HG03108 (cell line): ENCODE results near the gene DCC.

Source experiments
- ATAC-seq: cut with Tn5 transposase; IDR thresholded peaks from one replicate; pipeline ENCODE4 v1.9.1; 2021; ENCODE audit warnings: moderate library complexity; ENCODE audit not compliant: unreplicated experiment

DCC gene

DNA sequence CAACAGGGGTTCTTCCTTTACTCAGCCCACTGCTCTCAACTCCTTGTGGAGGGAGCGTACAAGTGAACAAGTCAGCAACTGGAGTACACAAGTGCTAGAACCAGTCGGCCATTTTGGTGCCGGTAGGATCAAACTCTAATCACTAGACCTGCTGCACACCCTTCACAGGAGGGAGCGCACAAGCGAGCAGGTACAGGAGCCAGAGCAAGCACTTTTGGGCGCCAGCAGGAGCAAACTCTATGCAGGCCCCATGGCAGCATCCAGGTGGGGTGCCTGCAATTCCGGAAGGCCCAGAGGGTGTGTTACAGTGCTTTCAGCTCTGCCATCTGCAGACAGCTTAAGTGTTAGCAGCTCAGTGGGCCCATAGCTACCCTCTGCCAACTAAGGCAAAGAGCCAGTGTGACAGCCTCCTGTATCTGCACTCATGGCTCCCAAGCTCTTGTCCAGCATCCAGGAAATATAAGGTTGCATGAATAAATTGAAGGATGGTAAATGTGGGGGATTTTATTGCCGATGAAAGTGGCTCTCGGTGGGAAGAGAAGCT, 426.1 kb downstream of the DCC start:
- ATAC-seq: no peak

DNA sequence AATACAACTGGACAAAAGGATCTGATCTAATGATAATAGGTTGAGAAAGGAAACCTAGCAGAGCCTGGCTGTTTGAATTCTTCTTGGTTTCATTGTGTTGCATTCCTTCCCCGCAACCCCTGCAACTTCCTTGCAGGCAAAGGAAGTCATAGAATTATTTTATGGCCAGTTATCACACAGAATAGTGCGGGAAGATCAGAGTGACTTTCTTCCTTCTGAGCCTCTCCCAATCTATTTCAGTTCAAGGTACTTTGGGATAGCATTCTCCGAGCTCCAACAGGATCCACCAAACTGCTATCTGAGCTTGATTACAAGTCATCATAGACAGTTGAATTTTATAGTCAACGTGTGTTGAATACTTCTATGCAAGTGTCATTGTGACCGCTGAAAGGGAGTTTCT, 441.1 kb downstream of the DCC start:
- no peak for ATAC-seq

DNA sequence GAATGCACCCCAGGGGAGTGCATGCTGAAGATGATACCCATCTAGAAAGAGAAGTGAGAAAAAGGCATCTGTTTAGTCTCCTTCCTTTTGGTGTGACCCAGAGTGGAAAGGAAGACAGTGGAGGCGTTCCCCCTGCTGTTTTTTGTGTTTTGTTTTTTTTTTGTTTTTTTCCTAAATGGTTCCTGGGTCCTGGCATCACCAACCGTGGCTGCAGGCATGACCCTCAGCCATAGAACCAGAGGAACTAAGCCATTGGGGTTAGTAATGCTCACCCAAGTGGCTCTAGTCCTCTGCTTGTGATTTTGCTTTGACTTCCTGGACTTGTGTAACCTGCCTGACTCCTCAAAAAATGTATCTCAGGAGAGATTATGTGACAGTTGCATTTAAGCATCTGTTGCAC, 451.3 kb downstream of the DCC start:
- ATAC-seq: no peak

DNA sequence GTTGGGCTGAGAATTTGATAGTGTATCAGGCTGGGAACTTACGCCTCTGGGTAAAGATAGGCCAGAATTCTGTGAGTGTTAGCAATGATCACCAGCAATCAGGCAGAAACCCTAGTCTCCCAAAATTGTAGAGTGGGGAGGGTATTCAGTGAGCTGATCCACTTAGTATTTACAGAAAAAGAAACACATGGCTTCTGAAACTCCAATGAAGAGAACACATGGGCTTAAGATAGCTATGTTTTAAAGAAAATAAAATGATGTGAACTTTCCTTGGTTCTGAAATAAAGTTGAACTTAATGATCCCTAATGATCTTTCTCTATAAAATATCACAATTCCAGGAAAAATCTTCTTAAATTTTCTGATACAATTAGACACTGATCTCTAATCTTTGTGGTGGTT, 472.8 kb downstream of the DCC start:
- ATAC-seq: no peak

DNA sequence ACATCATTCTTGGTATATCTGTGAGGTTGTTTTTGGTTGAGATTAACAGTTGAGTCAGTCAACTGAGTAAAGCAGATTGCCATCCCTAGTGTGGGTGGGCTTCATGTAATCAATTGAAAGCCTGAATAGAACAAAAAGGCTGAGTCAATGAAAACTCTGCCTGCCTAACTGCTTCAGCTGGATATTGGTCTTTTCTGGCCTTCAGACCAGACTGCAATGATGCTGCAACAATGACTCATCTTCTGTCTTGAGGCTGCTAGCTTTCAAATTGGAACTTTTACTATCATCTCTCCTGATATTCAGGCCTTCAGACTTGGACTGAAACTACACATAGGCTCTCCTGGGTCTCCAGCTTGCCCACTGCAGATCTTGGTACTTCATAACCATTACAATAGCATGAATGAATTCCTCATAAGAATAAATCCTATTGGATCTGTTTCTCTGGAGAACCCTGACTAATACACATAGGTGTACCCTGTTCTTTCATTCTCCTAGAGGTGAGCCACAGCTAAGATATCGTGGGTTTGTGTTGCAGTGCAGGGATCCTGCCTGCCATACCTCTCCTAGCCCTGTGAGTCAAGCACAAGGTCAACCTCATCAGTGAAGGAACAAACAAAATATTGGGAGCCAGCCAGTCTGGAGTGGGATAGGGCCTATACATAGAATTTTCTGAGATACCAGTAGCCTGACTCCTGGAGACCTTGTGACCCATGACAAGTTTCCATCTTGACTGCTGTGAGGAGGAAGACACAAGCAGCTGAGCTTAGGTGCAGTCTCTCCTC, 473.8 kb downstream of the DCC start:
- ATAC-seq: no peak

DNA sequence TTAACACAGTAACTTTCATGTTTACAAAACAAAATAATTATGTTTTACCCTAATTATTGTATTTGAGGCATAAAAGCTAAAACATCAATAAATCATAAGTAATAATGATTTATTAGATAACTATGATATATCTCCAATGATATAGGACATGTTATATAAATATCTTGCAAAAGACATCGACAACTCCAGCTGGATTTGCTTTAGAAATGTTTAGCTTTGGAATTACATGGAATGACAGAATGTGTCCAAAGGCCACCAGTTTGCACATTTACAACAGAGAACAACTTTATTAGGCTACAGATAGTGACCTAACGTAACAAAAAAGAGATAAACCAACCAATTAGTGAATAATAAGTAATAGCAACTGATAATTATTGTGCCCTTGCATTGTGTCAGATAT, 475.7 kb downstream of the DCC start:
- no peak for ATAC-seq

DNA sequence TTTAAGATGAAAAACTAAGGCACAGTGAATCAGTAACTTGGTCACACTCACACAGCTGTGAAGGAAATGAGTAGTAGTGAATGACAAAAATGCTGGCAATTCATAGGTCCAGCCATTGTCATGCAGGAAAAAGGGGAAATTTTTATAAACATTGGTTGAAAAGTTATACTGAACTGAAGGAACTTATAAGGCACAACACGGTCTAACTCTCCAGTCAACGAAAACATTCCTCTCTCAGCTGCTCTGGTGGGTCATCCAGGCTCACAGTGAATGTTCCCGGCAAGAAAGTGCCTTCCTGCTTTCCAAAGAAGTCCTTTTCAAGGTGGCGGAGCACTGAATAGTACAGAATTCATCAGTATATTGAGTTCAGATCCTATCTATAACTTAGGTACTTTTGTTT, 476.1 kb downstream of the DCC start:
- ATAC-seq: no peak

DNA sequence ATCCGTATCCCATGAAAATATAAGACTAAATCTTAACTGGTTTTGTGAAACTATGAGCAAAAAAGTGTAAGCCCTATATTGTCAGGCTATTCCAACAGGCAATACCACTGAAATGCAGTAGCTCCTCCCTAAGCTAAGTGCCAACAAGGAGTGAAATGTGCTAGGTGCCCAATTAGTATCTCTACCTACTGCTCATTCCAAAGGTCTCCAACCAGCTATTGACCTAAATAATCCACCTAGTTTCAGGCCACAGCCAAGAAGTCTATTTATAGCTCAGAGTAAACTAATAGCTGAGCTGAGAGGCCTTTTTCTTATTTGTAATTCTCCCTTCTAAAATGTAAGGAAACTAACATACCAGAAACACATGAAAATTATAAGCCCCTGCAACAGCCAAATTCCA, 482.2 kb downstream of the DCC start:
- ATAC-seq: no peak

DNA sequence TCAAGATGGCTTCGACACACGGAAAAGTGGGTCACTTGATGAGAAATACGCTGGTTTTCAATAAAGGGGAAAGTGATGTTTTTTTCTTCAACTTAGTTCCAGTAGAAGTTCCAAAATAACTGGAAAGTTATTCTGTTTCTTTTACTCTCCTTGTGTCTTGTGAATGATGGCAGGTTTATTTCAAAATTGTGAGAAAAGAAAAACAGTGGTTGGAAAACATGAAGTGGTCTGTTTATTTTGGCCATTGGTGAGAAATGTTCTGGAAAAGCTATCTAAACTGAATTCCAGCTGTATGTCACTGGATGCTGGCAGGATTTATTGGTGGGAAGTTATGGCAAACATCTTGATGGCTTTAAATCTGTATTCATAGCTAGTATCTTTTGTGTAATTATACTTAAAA, 484.1 kb downstream of the DCC start:
- no peak for ATAC-seq

DNA sequence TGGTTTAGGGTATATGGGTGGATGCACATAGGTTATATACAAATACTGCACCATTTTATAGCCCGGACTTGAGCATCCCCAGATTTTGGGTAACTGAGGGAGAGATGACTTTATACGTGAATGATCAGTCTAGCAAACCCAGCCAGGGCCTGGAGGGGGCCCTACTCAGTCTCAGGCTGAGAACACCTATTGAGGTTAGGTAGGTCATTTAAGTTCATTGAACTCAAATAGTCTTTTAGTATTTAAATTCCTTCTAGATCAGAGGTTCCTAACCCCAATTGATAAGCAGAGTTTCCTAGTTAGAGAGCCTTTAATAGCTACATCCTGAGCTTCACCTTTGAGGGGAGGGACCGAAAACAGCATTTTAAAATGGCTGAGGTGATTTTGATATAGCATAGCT, 487.0 kb downstream of the DCC start:
- ATAC-seq: no peak

DNA sequence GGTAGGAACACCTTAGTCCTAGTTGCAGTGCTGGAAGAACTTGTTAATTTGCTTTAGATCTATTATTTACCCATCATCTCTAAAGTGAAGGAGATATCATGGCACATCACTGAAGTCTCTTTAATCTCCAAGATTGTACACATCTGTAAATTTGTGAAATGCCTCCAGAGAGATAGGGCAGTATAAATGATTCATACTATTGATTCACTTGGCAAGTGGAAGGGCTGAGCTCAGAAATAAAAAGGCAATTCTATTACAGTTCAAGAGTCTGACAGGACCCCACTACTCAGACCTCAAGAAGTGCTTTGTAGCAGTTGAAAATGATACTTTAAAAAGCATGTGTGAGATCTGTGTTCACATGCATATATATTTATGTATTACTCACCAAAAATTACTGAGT, 489.3 kb downstream of the DCC start:
- ATAC-seq: no peak

DNA sequence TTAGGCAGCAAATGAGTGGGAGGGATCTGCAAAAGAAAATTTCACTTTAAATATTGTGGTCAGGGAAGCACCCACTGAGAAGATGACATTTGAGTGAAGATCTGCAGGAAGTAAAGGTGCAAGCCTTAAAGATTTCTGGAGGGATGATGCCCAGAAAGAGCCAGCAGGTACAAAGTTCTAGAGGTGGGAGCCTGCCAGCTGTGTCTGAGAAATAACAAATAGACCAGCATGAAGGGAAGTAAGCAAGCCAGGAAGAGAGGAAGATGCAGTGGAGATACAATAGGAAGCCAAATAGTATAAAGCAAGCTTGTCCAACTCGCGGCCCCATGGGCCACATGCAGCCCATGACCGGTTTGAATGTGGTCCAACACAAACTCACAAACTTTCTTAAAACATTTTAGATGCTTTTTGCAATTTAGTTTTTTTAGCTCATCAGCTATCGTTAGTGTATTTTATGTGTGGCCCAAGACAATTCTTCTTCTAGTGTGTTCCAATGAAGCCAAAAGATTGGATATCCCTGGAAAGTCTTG, 489.9 kb downstream of the DCC start:
- ATAC-seq: no peak

DNA sequence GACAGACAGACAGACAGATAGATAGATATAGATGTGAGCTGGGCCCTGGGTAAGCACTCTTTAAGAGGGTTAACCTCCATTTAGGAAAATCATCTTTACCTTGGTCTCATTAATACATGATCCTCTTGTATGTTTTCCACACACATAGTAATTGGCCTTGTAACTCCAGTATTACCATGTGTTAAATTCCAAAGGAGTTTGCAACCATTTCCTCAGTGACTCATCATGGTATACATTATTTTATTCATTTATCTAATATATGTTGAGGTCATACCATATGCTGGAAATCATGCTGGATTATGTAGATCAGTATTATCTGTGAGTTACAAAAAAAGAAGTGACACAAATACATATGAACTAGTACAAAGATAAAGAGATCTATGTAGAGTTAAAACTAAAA, 504.3 kb downstream of the DCC start:
- no peak for ATAC-seq

DNA sequence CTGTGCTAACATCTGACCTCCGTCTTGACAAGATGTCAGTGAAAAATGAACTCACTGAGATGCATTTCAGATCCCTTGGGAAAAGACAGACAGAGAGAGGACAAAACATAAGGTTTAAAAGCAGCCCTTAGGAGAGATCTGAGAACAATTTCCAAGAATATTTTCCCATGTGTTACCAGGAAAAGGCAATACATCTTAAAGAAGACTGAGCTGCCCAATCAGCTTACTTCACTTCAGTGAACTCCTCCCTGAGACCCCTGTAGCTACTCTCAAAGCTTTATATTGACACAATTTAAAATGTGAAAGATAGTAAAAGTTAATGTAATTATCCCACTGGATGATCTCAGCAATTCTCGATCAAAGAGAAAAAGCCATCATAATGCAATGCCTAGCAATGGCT, 505.0 kb downstream of the DCC start:
- no peak for ATAC-seq

DNA sequence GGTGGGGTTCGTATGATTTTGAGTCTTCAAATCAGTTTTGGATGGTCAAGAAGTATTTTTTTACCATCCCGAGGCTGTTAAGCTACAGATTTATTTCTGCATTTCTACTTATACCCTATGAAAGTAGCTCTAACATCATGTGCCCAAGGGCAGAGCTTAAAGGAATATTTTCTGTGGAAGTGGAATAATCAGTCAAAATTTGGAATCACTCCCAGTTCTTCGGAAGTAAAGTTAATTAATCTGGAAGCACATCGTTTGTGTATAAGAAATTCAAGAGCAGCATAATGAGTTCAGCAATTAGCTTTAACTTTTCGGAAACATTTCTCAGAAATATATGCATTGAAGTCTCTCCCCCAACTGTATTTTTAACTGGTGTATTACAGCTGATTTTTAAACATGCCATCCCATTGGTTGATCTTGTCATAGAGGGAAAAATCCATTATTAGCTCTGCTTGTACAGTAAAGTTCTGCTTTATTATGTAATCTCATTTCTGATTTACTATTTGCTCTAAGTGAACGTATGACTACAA, 510.1 kb downstream of the DCC start:
- ATAC-seq: no peak

DNA sequence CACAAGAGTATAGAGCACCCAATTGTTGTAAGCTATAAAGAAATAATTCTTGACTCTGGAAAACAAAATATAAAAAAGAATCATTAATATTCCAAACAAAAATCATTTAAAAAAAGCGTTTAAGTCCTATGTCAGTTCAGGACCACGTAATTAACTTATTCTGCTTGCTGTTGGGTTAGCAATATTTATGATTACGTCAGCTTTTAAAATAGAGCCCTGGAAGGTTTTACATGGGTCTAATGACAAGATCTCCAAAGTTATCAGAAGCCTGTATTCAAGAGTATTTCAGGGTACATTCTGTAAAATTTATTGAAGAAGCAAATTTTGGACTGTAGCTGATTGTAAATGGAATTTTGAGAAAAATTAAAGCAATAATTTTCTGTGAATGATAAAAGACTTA, 521.6 kb downstream of the DCC start:
- no peak for ATAC-seq

DNA sequence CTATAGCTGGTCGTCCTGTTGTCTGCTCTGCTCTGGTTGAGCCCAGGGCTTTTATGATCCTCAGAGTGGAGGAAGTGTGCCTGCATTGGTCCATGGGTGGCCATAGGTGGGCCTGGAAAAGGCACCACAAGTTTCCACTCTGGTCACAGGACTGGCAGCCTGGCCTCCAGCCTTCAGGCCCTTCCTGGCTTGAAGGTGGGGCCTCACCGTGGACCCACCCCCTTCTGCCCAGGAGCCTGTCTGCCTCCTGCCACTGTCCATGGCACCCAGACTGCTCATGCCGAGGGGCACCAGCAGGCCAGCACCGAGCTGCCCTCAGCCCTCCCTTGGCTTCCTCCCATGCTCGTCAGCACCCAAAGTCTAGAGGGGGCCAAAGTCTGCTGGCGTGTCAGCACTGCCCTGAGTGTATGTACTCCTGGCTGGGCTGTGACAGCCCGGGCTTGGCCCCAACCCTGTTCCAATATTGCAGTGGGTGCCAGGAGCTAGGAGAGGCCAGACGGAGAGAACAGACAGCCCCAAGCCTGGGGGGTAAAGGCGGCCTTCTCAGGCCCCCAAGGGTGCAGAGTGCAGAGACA, 529.4 kb downstream of the DCC start:
- ATAC-seq: no peak

DNA sequence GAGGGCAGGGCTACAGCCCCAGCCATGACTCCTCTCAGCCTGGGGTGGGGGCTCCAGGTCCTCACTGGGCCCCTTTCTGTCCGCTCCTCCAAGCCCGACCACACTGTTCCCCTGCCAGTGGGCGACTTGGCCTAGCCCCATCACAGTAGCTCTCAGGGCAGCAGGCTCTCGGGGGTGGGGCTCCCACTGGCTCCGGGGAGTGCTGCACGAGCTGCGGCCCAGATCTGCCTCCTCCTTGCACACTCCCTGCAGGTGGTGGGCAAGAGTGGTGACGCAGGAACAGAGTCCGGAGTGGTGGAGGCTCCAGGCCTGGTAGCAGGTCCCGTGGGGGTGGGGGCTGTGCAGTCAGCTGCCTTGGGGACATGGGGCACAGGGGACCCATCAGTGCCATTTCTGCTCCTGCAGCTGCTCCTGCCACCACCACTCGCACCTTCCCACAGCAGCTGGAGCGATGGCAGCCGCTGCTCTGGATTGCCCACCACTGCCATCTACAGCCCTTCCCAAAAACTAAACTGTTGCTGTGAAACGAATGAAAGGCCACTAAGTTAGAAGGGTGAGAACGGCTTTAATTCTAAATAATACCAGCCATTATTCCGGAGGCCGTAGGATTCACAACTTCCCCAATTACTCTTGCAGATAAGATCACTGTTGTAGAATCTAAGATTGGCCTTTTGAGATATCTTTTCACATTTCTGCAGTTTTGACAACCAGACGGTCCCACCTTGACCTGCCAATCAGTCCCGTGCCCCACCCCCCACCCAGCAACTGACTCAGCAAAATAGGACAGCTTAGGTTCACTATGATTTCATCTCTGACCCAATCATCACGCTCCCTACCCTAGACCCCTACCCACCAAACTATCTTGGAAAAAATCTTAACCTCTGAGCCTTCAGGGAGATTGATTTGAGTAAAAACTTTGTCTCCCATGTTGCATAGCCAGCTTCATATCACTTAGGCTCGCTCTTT, 530.2 kb downstream of the DCC start:
- ATAC-seq: no peak

DNA sequence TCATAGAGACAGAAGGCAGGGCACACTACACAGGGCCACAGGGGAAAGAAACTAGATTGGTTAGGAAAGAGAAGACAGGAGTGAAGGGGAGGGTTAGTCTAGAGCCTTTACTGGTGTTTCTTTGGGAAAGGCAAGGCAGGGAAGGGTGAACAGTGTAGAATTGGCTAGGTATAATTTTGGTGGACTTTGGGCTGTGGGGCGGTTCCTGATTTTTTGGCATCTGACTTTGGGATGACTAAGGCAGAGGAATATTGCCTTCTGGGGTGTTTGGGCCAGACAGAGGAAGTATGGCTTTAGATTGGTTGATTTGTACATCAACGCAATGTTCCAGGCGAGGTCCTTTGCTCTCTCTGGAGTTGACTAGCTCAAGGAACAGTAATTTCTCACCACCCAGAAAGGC, 534.8 kb downstream of the DCC start:
- ATAC-seq: no peak

DNA sequence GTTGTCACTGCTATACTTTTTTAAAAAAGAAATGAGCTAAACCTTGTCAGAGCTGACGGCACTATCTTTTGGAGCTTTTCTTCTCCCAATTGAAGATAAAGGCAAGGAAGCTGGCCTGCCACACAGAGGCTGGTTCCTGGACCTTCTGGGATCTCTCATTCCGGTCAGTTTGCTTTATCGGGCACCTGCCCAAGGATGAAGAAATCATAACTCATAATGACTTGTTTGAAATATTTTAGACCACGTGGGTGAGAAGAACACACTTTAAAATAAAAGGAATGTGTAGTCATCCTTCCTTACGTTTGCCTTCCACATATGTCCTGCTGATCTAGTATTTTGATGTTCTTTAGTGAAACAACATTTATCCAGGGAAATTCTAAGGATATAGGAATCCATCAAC, 535.7 kb downstream of the DCC start:
- no peak for ATAC-seq

DNA sequence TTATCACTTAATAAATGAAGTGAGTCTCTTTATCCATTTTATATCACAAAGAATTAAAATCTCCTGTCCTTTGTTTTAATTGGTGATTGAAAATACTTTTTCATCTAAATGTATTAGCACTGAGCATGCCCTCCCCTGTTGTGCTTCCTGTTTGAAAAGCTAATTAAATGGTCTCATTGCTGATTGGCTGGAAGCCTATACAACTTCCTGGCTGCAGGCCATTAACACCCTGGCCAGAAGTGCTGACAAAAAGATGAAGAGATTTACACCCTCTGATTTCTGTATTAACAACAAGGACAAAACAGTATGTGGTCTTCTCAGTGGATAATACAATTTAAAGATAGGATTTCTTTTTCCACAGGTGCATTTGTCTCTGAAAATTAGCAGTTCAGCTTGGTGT, 548.0 kb downstream of the DCC start:
- no peak for ATAC-seq
